GM12878 (cell line): Measurements from ENCODE around the gene CD200R1L. TPM values are rescaled to one million over a fixed set of nuclear protein-coding genes. Genes with fewer than 3 reads are reported as not detected.

ENCODE experiments used
- BHLHE40 ChIP-seq, 2 experiments: fragments of 450-650 bp in 1 of 2; IDR thresholded peaks; 2 replicates each; pipeline ENCODE4 v1.6.1; 2011 to 2017; ENCODE audit warnings: low read depth in 2 of 2, borderline replicate concordance in 1 of 2, improper control_type of control experiment in 1 of 2, low read length in 1 of 2, mild to moderate bottlenecking in 1 of 2
- CHD1 ChIP-seq: IDR thresholded peaks from 2 replicates; pipeline ENCODE4 v1.6.1; 2012; ENCODE audit warnings: low read depth, low read length, improper control_type of control experiment
- HDAC6 ChIP-seq: fragments of 200-600 bp; sonication (generic); IDR thresholded peaks from one replicate; pipeline ENCODE4 v1.8.0; 2017; ENCODE audit warnings: antibody characterized with exemption; ENCODE audit not compliant: unreplicated experiment
- MTA2 ChIP-seq: fragments of 450-650 bp; IDR thresholded peaks from 2 replicates; pipeline ENCODE4 v1.6.1; 2016; ENCODE audit warnings: low read depth, mild to moderate bottlenecking, moderate library complexity
- MTA3 ChIP-seq: IDR thresholded peaks from 2 replicates; pipeline ENCODE4 v1.6.1; 2012; ENCODE audit warnings: low read length, inconsistent platforms, borderline replicate concordance
- MYC ChIP-seq: IDR thresholded peaks from 2 replicates; pipeline ENCODE4 v1.6.1; 2011; ENCODE audit warnings: mild to moderate bottlenecking, low read length, moderate library complexity, inconsistent platforms; ENCODE audit not compliant: insufficient read depth, insufficient replicate concordance, insufficient read length, severe bottlenecking
- NR2F1 ChIP-seq: fragments of 450-650 bp; conservative IDR thresholded peaks from 2 replicates; pipeline ENCODE4 v1.6.1; 2017; ENCODE audit warnings: mild to moderate bottlenecking
- POLR2A ChIP-seq: IDR thresholded peaks from 2 replicates; pipeline ENCODE4 v1.6.1; 2011; ENCODE audit warnings: low read depth, mild to moderate bottlenecking, low read length
- POLR2AphosphoS2 ChIP-seq: IDR thresholded peaks from 2 replicates; pipeline ENCODE4 v1.6.1; 2011; ENCODE audit warnings: low read depth, mild to moderate bottlenecking, low read length, improper control_type of control experiment, moderate library complexity
- POU2F2 ChIP-seq: IDR thresholded peaks from 3 replicates; pipeline ENCODE4 v1.6.1; 2011; ENCODE audit warnings: low read depth, mild to moderate bottlenecking, low read length, borderline replicate concordance
- SIN3A ChIP-seq: IDR thresholded peaks from 2 replicates; pipeline ENCODE4 v1.6.1; 2012; ENCODE audit warnings: low read depth, low read length, improper control_type of control experiment
- SUPT20H ChIP-seq: IDR thresholded peaks from 2 replicates; pipeline ENCODE4 v1.6.1; 2011; ENCODE audit warnings: low read depth, mild to moderate bottlenecking, low read length, moderate library complexity, borderline replicate concordance; ENCODE audit not compliant: control insufficient read depth
- ZZZ3 ChIP-seq: IDR thresholded peaks from 2 replicates; pipeline ENCODE4 v1.6.1; 2011; ENCODE audit warnings: low read depth; ENCODE audit not compliant: control insufficient read depth, insufficient read length
- polyA plus RNA-seq, 11 experiments: library from polyadenylated mRNA; depleted of rRNA in 4 of 11; unstranded in 6 of 11; stranded (reverse) in 5 of 11; fragments of >200 nt; fragmentation: Nextera tagmentation in 4 of 11; fragmentation: Illumina TruSeq in 1 of 11; extraction: Ambion mirVana in 4 of 11; extraction: Trizol in 1 of 11; gene quantifications; 1 replicate in 1 of 11; 2 replicates in 10 of 11; pipeline versions ENCODE4 v1.2.1 to v1.2.3, GENCODE V29; 2011 to 2016; ENCODE audit warnings: inconsistent platforms in 2 of 11, missing spikeins in 2 of 11, low read depth in 1 of 11
- total RNA-seq, 4 experiments: library from RNA; depleted of rRNA in 3 of 4; stranded (reverse); fragments of >200 nt in 3 of 4; fragmentation: Illumina TruSeq in 1 of 4; extraction: Trizol in 1 of 4; gene quantifications; 2 replicates each; pipeline versions ENCODE4 v1.2.1 to v1.2.3, GENCODE V29; 2013 to 2021
- TF ChIP-seq, protein P1 (sequence below): IDR thresholded peaks from 2 replicates; pipeline ENCODE4 v1.6.1; 2012; ENCODE audit warnings: improper control_type of control experiment, low read depth, low read length; ENCODE audit not compliant: insufficient replicate concordance
- TF ChIP-seq, protein P2 (sequence below): fragments of 450-650 bp; IDR thresholded peaks from 2 replicates; pipeline ENCODE4 v1.6.1; 2017; ENCODE audit warnings: mild to moderate bottlenecking
- TF ChIP-seq, protein P3 (sequence below): IDR thresholded peaks from 2 replicates; pipeline ENCODE4 v1.6.1; 2012; ENCODE audit warnings: mild to moderate bottlenecking, low read depth, low read length

The CD200R1L gene
- total and polyA plus RNA-seq, 10 of the 15 experiments (the other 5 are each of a cell fraction or from before 2014, with no cell fraction given): 0.41 TPM; not detected in 9

DNA sequence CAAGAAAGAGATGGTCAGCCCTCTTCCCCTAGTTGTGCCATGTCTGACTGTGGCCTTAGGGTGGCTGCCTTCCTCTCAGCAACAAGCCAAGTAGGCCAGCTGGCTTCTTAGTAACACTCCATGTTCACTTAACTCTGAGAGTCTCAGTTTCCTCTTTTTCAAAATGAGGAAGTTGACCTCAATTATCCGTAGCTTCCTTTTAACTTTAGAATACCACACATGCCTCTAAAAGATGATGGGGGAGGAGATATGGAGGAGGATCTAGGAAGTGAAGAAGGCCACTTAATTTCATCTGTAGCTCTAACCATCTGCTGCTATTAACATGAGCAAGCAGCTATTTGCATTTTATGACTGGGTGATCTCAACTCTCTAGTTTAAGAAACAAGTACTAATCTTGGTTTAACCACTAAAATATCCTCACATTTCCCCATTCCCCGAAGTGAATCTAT, 32.9 kb downstream of the CD200R1L start (continued):
- TF ChIP-seq, protein P1, sequence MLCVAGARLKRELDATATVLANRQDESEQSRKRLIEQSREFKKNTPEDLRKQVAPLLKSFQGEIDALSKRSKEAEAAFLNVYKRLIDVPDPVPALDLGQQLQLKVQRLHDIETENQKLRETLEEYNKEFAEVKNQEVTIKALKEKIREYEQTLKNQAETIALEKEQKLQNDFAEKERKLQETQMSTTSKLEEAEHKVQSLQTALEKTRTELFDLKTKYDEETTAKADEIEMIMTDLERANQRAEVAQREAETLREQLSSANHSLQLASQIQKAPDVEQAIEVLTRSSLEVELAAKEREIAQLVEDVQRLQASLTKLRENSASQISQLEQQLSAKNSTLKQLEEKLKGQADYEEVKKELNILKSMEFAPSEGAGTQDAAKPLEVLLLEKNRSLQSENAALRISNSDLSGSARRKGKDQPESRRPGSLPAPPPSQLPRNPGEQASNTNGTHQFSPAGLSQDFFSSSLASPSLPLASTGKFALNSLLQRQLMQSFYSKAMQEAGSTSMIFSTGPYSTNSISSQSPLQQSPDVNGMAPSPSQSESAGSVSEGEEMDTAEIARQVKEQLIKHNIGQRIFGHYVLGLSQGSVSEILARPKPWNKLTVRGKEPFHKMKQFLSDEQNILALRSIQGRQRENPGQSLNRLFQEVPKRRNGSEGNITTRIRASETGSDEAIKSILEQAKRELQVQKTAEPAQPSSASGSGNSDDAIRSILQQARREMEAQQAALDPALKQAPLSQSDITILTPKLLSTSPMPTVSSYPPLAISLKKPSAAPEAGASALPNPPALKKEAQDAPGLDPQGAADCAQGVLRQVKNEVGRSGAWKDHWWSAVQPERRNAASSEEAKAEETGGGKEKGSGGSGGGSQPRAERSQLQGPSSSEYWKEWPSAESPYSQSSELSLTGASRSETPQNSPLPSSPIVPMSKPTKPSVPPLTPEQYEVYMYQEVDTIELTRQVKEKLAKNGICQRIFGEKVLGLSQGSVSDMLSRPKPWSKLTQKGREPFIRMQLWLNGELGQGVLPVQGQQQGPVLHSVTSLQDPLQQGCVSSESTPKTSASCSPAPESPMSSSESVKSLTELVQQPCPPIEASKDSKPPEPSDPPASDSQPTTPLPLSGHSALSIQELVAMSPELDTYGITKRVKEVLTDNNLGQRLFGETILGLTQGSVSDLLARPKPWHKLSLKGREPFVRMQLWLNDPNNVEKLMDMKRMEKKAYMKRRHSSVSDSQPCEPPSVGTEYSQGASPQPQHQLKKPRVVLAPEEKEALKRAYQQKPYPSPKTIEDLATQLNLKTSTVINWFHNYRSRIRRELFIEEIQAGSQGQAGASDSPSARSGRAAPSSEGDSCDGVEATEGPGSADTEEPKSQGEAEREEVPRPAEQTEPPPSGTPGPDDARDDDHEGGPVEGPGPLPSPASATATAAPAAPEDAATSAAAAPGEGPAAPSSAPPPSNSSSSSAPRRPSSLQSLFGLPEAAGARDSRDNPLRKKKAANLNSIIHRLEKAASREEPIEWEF: no peak
- TF ChIP-seq BHLHE40 (IDR thresholded peaks at IDR 0.05; ENCODE audit: borderline replicate concordance in 1 of 2, low read depth in 2 of 2, low read length in 1 of 2): no peak
- peak; percentile 21; the same call in 1 of the 2 replicates for TF ChIP-seq MTA2
- no peak for TF ChIP-seq MYC
- no peak for TF ChIP-seq NR2F1
- TF ChIP-seq, protein P2, sequence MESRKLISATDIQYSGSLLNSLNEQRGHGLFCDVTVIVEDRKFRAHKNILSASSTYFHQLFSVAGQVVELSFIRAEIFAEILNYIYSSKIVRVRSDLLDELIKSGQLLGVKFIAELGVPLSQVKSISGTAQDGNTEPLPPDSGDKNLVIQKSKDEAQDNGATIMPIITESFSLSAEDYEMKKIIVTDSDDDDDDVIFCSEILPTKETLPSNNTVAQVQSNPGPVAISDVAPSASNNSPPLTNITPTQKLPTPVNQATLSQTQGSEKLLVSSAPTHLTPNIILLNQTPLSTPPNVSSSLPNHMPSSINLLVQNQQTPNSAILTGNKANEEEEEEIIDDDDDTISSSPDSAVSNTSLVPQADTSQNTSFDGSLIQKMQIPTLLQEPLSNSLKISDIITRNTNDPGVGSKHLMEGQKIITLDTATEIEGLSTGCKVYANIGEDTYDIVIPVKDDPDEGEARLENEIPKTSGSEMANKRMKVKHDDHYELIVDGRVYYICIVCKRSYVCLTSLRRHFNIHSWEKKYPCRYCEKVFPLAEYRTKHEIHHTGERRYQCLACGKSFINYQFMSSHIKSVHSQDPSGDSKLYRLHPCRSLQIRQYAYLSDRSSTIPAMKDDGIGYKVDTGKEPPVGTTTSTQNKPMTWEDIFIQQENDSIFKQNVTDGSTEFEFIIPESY: no peak
- TF ChIP-seq, protein P3, sequence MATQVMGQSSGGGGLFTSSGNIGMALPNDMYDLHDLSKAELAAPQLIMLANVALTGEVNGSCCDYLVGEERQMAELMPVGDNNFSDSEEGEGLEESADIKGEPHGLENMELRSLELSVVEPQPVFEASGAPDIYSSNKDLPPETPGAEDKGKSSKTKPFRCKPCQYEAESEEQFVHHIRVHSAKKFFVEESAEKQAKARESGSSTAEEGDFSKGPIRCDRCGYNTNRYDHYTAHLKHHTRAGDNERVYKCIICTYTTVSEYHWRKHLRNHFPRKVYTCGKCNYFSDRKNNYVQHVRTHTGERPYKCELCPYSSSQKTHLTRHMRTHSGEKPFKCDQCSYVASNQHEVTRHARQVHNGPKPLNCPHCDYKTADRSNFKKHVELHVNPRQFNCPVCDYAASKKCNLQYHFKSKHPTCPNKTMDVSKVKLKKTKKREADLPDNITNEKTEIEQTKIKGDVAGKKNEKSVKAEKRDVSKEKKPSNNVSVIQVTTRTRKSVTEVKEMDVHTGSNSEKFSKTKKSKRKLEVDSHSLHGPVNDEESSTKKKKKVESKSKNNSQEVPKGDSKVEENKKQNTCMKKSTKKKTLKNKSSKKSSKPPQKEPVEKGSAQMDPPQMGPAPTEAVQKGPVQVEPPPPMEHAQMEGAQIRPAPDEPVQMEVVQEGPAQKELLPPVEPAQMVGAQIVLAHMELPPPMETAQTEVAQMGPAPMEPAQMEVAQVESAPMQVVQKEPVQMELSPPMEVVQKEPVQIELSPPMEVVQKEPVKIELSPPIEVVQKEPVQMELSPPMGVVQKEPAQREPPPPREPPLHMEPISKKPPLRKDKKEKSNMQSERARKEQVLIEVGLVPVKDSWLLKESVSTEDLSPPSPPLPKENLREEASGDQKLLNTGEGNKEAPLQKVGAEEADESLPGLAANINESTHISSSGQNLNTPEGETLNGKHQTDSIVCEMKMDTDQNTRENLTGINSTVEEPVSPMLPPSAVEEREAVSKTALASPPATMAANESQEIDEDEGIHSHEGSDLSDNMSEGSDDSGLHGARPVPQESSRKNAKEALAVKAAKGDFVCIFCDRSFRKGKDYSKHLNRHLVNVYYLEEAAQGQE: no peak
- TF ChIP-seq POLR2AphosphoS2: no peak
- no peak for TF ChIP-seq CHD1
- no peak for TF ChIP-seq POLR2A
- TF ChIP-seq MTA3: no peak; the same call in 1 of the 2 replicates
- TF ChIP-seq SUPT20H: no peak
- no peak for TF ChIP-seq HDAC6
- TF ChIP-seq SIN3A: no peak
- TF ChIP-seq ZZZ3: no peak
- 0 out of 3 replicates have a peak, but pooled peaks have one; percentile 12 for TF ChIP-seq POU2F2
